ENCODE results near the gene GLT6D1. TPM values are rescaled to one million over a fixed set of nuclear protein-coding genes. Genes with fewer than 3 reads are reported as not detected.

GLT6D1 gene
- total RNA-seq, 4 donors from 2014 or later, result not detected

- DNase-seq (ENCODE audit: low spot score), result no peak
- no peak for TF ChIP-seq CTCF (IDR thresholded peaks at IDR 0.05)
- ATAC-seq (ENCODE audit: low FRiP score), result no peak
These were observed 21.1 kb upstream of the GLT6D1 start for GRCh38 chr9:135660407-135660806.

- TF ChIP-seq CTCF (IDR thresholded peaks at IDR 0.05), result no peak
- ATAC-seq (ENCODE audit: low FRiP score), result no peak
- DNase-seq (ENCODE audit: low spot score), result no peak
These were observed 19.9 kb upstream of the GLT6D1 start for GRCh38 chr9:135659252-135659651.

- ATAC-seq (ENCODE audit: low FRiP score), result no peak
- DNase-seq (ENCODE audit: low spot score), result no peak
- no peak for TF ChIP-seq CTCF (IDR thresholded peaks at IDR 0.05)
These were observed 18.1 kb upstream of the GLT6D1 start for GRCh38 chr9:135657416-135657815.

- DNase-seq (ENCODE audit: low spot score), result no peak
- no peak for ATAC-seq (ENCODE audit: low FRiP score)
- TF ChIP-seq CTCF (IDR thresholded peaks at IDR 0.05), result no peak
These were observed 16.0 kb upstream of the GLT6D1 start for GRCh38 chr9:135655317-135655716.

- ATAC-seq (ENCODE audit: low FRiP score) (no peak), DNase-seq (ENCODE audit: low spot score) (no peak)
- no peak for TF ChIP-seq CTCF (IDR thresholded peaks at IDR 0.05)
These were observed 11.1 kb upstream of the GLT6D1 start for GRCh38 chr9:135650408-135650807.

- ATAC-seq (ENCODE audit: low FRiP score), result no peak
- no peak for TF ChIP-seq CTCF (IDR thresholded peaks at IDR 0.05)
- DNase-seq (ENCODE audit: low spot score), result no peak
These were observed 10.2 kb upstream of the GLT6D1 start for GRCh38 chr9:135649508-135649907.

- DNase-seq (ENCODE audit: low spot score) (no peak), ATAC-seq (ENCODE audit: low FRiP score) (no peak)
- TF ChIP-seq CTCF (IDR thresholded peaks at IDR 0.05), result no peak
These were observed 9.4 kb upstream of the GLT6D1 start for GRCh38 chr9:135648494-135649410.
